ENCODE data around the gene F5.

Gene F5

DNA sequence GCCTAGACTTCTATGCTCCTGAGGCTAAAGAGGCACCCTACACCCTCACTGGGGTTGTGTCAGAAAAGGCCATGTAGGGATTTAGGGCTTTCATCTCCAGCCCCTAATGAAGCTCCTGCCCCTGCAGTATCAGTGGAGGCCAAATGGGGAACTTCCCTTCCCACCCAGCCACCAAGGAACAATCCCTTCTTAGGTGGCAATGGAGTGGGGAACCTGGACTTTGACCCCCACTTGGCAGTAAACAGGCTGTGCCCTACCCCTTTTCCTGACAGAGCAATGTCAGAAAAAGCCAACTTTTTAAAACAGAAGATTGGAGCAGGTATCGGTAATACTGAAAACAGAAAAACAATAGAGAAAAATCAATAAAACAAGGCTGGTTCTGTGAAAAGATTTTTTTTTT, 65.1 kb downstream of the F5 start:
- H3K4me3 ChIP-seq: no peak overlapping the region
- DNase-seq (ENCODE audit: low spot score): no peak
- no peak overlapping the region for H3K27ac ChIP-seq
- TF ChIP-seq, protein P1, sequence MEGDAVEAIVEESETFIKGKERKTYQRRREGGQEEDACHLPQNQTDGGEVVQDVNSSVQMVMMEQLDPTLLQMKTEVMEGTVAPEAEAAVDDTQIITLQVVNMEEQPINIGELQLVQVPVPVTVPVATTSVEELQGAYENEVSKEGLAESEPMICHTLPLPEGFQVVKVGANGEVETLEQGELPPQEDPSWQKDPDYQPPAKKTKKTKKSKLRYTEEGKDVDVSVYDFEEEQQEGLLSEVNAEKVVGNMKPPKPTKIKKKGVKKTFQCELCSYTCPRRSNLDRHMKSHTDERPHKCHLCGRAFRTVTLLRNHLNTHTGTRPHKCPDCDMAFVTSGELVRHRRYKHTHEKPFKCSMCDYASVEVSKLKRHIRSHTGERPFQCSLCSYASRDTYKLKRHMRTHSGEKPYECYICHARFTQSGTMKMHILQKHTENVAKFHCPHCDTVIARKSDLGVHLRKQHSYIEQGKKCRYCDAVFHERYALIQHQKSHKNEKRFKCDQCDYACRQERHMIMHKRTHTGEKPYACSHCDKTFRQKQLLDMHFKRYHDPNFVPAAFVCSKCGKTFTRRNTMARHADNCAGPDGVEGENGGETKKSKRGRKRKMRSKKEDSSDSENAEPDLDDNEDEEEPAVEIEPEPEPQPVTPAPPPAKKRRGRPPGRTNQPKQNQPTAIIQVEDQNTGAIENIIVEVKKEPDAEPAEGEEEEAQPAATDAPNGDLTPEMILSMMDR (IDR thresholded peaks at IDR 0.05): no peak

DNA sequence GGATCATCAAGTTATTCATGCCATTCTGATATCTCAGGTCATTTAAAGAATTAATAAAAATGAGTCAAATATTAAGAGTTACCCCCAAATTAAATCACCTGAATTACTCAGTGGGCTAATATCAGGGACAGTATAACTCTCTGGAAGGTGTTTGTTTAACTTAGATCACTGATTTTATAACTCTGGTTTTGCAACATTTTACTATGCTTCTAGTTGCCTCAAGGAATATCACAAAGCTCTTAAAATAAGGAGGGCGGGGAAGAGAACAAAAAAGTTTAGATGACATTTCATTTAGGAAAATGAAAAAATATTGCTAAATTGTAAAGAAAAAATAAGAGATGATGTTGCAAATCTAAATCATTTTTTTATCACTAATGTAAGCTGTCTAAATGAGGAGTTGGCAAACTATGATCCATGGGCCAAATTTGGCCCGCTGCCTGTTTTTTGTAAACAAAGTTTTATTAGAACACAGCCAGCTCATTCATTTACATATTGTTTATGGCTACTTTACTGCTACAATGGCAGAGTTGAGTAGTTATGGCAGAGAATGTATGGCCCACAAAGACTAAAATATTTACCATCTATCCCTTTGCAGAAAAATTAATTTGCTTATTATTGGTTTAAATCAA, 68.6 kb downstream of the F5 start:
- DNase-seq (ENCODE audit: low spot score): no peak
- H3K27ac ChIP-seq: no peak overlapping the region
- TF ChIP-seq, protein P1 (IDR thresholded peaks at IDR 0.05): no peak
- H3K4me3 ChIP-seq: no peak overlapping the region

DNA sequence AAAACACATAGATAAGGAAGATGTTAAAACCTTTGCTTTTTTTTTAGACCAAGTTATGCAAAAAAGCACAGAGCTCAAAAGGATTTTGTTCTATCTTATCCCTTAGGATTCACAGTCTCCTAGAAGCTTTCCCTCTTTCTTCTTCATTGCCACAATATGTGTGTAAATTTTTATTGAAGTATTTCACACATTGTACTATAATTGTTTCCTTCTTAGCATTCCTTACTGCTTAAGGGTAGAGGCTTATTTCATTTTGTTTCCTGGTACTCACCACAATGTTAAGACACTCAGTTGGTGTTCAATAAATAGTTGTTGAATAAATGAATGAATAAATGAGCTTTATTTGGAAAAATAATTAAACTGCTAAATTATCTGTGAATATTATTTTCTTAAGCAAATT, 70.6 kb downstream of the F5 start:
- H3K27ac ChIP-seq: no peak overlapping the region
- no peak for DNase-seq (ENCODE audit: low spot score)
- no peak overlapping the region for H3K4me3 ChIP-seq
- TF ChIP-seq, protein P1 (IDR thresholded peaks at IDR 0.05): no peak

DNA sequence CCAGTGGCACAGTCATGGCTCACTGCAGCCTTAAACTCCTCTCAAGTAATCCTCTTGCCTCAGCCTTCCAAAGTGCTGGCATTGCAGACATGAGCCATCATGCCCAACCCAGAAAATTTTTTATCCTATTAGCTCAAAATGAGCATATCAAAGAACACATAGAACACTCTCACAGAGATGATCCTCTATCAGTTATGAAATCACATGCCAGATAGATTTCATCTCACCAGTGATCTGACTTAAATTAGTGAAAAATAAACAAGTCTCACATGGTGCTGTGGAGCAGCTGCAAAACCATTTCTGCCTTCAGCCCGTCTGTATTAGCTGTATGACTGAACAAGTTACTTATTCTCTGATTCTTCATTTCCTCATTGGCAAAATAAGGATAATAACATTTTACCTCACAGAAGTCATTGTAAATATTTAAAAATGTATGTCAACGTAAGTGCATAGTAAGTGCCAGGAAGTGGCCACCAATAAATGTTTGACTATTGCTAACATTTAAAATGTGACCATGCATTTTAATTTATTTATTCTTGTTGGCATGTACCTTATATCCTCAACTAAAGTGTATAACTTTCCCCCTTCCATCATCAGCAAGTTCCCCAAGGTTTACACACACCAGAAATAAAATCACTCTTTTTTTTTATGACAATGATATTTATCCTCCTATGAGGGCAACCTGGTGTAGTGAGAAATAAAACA, 71.6 kb downstream of the F5 start:
- DNase-seq (ENCODE audit: low spot score): no peak
- TF ChIP-seq, protein P1 (IDR thresholded peaks at IDR 0.05): no peak
- H3K27ac ChIP-seq: no peak overlapping the region
- H3K4me3 ChIP-seq: no peak overlapping the region

DNA sequence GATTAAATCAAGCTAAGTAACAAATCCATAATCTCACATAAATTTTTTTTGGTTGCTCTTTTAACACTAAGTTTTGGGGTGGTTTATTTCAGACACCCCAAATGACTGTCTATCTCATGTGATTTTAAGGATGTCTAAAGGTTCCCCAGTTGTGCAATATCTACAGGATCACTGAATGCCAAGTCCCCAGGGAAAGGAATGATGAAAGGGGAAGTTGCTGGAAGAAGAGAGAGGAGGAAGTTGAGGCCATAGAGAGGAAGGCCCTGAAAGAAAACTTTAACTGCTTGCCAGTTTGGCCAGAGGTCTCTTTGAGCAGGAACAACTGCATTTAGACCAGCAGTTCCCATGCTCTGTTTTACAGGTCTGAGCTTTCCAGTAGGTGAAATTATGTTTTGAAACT, 73.1 kb downstream of the F5 start:
- Histone ChIP-seq H3K27ac (peak overlapping the region; percentile 5 to 61), H3K4me3 (no peak overlapping the region)
- TF ChIP-seq, protein P1 (IDR thresholded peaks at IDR 0.05): no peak
- DNase-seq (ENCODE audit: low spot score): no peak

DNA sequence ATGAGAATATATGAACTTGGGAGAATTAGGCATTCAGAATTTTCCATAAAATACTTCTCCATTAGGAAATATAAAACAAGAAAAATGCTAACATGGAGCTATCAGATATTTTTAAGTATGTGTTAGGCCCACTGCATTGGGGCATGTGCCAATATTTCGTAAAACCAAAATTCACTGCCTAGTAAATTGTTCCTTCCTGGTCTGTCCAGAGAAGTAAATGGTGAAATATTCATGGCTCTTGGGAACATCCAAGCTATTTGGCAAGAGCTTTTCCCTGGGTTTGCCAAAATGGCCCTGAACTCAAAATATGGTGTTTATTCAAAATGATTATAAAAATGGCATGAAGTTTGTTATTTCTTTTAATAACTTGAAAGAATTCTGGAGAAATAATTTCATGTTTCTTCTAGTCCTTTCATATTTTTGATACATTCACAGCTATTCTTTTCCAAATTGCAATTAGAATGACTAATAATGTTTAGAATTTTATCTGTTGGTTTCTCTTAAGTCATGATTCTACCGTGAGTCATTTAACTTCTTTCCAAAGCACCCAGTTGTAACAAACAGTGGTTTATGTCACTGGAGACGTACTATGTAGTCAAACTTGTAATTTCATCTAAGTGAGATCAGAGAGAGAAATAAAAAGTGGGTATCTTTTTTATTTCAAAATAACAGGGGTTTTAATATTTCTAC, 74.8 kb downstream of the F5 start:
- no peak for DNase-seq (ENCODE audit: low spot score)
- peak overlapping the region; percentile 70 to 86 for H3K27ac ChIP-seq
- no peak overlapping the region for H3K4me3 ChIP-seq
- TF ChIP-seq, protein P1 (IDR thresholded peaks at IDR 0.05): no peak

Data from coronary artery (tissue), 2 donors.